Ishikawa (cell line): ENCODE data around the gene GATAD2A.

Experiments
- CEBPB ChIP-seq: IDR thresholded peaks from 2 replicates; pipeline ENCODE4 v1.6.1; 2012
- CREB1 ChIP-seq: IDR thresholded peaks from 2 replicates; pipeline ENCODE4 v1.6.1; 2012; ENCODE audit warnings: low read depth
- EGR1 ChIP-seq: IDR thresholded peaks from 2 replicates; pipeline ENCODE4 v1.6.1; 2012
- EP300 ChIP-seq: IDR thresholded peaks from 2 replicates; pipeline ENCODE4 v1.6.1; 2012; ENCODE audit warnings: borderline replicate concordance
- FOXM1 ChIP-seq: IDR thresholded peaks from 2 replicates; pipeline ENCODE4 v1.6.1; 2012; ENCODE audit warnings: low read depth, borderline replicate concordance
- NFIC ChIP-seq: IDR thresholded peaks from 2 replicates; pipeline ENCODE4 v1.6.1; 2012
- RAD21 ChIP-seq: IDR thresholded peaks from 2 replicates; pipeline ENCODE4 v1.6.1; 2012; ENCODE audit warnings: low read depth
- TAF1 ChIP-seq: IDR thresholded peaks from 2 replicates; pipeline ENCODE4 v1.6.1; 2012; ENCODE audit warnings: low read depth, mild to moderate bottlenecking
- TCF12 ChIP-seq: IDR thresholded peaks from 2 replicates; pipeline ENCODE4 v1.6.1; 2012; ENCODE audit warnings: low read depth
- TEAD4 ChIP-seq: IDR thresholded peaks from 2 replicates; pipeline ENCODE4 v1.6.1; 2012
- YY1 ChIP-seq: IDR thresholded peaks from 2 replicates; pipeline ENCODE4 v1.6.1; 2012; ENCODE audit warnings: low read depth
- ZBTB7A ChIP-seq: IDR thresholded peaks from 2 replicates; pipeline ENCODE4 v1.6.1; 2012; ENCODE audit warnings: low read depth
- TF ChIP-seq, protein P1 (sequence below): IDR thresholded peaks from 2 replicates; pipeline ENCODE4 v1.6.1; 2012
- TF ChIP-seq, protein P2 (sequence below): IDR thresholded peaks from 2 replicates; pipeline ENCODE4 v1.6.1; 2012
- TF ChIP-seq, protein P3 (sequence below): IDR thresholded peaks from 2 replicates; pipeline ENCODE4 v1.6.1; 2012; ENCODE audit warnings: low read depth, mild to moderate bottlenecking

Gene GATAD2A

DNA sequence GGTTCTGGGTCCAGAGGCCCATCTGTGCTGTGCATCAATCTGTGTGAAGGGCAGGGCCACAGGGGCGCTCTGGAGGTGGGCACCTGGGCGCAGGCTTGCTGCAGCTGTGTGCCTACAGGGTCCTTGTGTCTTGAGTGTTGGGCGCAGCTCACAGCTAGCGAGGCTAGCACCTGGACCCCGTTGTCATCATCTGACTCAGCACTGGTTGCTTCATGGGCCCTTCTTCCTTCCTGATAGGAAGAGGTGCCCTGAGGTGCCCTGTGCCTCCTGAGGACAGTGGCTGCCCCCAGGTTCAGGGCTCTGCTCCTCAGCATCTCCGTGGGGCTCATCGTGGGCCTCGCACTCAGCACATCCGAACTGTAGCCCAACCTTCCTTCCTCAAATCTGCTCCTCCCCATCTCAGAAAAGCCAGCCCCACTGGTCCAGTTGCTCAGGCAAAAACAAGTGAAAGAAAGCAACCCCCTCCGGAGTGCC, 54.8 kb downstream of the GATAD2A start:
- no peak for TF ChIP-seq NFIC

DNA sequence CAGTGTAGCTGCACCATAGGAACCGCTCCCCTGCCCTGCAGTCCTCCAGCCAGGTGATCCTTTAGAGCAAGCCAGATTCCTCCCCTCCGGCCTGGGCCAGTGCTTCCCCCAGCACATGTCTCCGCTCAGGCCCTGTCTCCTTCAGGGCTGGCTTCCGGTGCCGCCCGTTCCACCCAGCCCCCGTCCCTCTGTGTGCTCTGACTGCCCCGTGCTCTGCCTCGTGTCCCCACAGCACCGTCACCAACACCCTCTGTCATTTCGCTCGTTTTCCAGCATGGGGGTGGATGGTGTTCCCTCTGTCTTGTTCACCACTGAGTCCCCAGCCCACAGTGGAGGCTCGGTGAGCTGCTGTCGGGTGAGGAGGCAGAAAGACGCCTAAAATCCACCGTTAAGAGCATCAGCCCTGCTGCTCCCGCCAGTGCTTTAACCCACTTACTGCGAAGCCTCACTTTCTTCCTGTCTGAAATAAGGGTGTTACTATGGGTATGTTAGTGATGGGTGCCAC, 55.3 kb downstream of the GATAD2A start:
- TF ChIP-seq ZBTB7A (no peak), CEBPB (no peak), EP300 (no peak), RAD21 (no peak), FOXM1 (no peak), TAF1 (no peak), YY1 (no peak), TEAD4 (no peak), NFIC (no peak), CREB1 (no peak), TCF12 (no peak), EGR1 (no peak)
- TF ChIP-seq, protein P1, sequence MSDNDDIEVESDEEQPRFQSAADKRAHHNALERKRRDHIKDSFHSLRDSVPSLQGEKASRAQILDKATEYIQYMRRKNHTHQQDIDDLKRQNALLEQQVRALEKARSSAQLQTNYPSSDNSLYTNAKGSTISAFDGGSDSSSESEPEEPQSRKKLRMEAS: no peak
- TF ChIP-seq, protein P2, sequence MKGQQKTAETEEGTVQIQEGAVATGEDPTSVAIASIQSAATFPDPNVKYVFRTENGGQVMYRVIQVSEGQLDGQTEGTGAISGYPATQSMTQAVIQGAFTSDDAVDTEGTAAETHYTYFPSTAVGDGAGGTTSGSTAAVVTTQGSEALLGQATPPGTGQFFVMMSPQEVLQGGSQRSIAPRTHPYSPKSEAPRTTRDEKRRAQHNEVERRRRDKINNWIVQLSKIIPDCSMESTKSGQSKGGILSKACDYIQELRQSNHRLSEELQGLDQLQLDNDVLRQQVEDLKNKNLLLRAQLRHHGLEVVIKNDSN: no peak
- TF ChIP-seq, protein P3, sequence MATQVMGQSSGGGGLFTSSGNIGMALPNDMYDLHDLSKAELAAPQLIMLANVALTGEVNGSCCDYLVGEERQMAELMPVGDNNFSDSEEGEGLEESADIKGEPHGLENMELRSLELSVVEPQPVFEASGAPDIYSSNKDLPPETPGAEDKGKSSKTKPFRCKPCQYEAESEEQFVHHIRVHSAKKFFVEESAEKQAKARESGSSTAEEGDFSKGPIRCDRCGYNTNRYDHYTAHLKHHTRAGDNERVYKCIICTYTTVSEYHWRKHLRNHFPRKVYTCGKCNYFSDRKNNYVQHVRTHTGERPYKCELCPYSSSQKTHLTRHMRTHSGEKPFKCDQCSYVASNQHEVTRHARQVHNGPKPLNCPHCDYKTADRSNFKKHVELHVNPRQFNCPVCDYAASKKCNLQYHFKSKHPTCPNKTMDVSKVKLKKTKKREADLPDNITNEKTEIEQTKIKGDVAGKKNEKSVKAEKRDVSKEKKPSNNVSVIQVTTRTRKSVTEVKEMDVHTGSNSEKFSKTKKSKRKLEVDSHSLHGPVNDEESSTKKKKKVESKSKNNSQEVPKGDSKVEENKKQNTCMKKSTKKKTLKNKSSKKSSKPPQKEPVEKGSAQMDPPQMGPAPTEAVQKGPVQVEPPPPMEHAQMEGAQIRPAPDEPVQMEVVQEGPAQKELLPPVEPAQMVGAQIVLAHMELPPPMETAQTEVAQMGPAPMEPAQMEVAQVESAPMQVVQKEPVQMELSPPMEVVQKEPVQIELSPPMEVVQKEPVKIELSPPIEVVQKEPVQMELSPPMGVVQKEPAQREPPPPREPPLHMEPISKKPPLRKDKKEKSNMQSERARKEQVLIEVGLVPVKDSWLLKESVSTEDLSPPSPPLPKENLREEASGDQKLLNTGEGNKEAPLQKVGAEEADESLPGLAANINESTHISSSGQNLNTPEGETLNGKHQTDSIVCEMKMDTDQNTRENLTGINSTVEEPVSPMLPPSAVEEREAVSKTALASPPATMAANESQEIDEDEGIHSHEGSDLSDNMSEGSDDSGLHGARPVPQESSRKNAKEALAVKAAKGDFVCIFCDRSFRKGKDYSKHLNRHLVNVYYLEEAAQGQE: no peak

DNA sequence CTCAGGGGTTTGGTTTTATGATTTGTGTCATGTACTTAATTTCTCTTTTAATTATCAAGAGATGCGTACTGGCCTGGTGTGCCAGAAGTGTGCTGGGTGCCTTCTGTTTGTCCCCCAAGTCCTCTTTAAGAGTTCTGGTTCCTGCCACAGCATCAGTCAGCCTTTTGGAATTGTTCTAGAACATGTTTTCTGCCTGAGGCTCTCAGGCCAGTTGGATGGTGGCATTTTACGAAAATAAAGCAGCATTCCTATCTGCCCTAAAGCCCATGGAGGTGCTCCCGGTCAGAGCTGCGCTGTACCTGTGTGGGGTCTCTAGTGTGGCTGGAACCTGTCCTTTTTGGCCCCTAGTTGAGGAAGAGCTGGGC, 55.8 kb downstream of the GATAD2A start:
- TF ChIP-seq, protein P2: no peak
- TF ChIP-seq CREB1 (no peak), TAF1 (no peak), RAD21 (no peak)

DNA sequence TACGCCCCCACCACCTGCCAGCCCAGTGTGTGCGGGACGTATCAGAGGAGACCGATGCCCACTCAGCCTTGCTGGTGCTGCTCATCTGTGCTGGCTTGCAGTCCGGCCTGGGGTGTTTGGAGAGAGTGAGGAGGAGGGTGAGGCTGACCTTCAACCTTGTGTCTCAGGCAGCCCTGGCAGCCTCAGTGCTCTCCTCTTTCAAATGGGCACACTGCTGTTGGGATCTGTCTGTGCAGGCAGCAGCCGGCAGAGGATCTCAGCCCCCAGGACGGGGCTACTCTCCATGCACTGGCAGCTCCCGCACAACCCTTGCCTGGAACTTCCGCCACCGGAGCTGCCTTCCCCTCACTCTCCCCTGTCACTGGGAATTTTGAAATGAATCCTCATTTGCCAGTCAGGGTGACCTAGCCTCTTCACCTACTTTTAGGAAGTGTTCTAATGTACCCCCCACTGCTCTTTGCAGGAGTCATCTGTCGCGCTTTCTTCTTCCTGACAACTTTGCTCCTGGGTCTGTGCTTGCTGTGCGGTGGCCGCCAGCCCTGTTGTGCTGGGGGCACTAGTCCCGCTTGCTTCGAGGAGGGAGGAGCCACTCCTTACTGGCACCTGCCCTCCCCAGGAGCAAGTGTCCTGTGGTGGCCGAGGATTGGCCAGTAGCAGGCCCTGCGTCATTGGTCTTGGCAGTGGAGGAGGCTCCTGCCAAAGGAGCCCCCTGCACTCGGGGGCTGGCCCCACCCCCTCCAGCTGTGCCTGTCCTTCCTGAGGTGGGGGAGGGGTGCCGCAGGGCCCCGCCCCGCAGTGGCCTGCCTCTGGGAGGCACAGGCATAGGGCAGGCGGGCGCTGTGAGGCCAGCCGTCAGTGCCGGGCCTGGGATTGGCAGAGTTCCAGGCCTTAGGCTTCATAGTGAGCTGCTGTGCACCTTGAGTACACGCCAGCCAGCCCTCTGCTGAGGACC, 56.5 kb downstream of the GATAD2A start:
- TF ChIP-seq EGR1 (no peak), ZBTB7A (peak; percentile 19; the same call in 1 of the 2 replicates), RAD21 (no peak), TEAD4 (no peak), CEBPB (no peak), CREB1 (no peak), TCF12 (peak; percentile 64; the same call in 1 of the 2 replicates), NFIC (peak; percentile 74)

DNA sequence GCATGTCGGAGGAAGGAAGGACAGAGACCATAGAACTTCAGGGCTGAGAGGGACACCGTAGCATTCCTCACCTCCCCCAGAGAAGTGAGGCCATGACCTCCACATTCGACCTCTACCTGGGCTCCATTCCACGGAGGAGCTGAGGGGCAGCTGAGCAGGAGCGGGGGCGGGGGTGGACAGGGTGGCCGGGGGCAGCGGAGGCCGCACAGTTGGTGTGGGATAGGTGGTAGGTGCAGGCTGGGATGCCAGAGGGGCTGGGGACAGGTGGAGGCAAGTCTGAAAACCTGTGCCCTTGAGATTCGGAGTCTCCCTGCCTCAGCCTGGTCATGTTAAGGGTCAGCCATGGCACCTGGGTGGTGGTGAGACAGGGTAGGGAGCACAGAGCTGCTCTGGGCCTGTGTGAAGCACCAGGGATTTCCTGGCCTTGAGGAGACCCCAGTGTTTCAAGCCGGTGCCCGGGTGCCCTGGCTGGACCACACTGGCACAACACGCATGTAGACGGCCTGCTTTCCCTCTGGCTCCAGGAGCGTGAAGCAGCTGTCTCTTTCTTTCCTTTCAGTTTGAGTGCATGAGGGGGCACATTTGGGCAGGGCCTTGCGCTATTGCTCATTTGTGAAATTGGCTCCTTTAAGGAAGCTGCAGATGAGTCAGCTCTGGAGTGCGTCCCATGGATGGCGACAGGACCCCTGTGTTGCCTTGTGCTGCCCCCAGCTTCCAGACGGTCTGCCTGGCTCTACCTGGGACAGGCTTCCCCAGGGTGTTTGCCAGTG, 58.1 kb downstream of the GATAD2A start:
- TF ChIP-seq, protein P3: no peak
- TF ChIP-seq RAD21: no peak
- TF ChIP-seq NFIC: no peak
- no peak for TF ChIP-seq TAF1
- no peak for TF ChIP-seq CEBPB
- no peak for TF ChIP-seq FOXM1
- no peak for TF ChIP-seq ZBTB7A
- no peak for TF ChIP-seq TCF12
- TF ChIP-seq YY1: no peak
- TF ChIP-seq EGR1: no peak
- no peak for TF ChIP-seq EP300
- no peak for TF ChIP-seq TEAD4
- TF ChIP-seq, protein P1: no peak
- TF ChIP-seq, protein P2: no peak
